Upper lobe of left lung (tissue), 6 donors: ENCODE measurements around the gene NT5DC1. TPM values are rescaled to one million over a fixed set of nuclear protein-coding genes. Genes with fewer than 3 reads are reported as not detected.
"Not testable (repeated sequence)": the region's sequence is repeated elsewhere in the genome, so short reads cannot be mapped to it uniquely, and the experiment has no call there.

ENCODE experiments used
- ATAC-seq, 2 donors: fragments of 200-7000 bp; cut with Tn5 transposase; one replicate each; pipeline ENCODE4 v1.9.1; 2022; ENCODE audit warnings: mild to moderate bottlenecking in 2 of 2, moderate library complexity in 2 of 2; ENCODE audit not compliant: low FRiP score in 2 of 2
- DNase-seq, 2 donors: peaks; one replicate each; pipeline ENCODE4 v3.0.0-alpha.2; 2019 to 2020
- H3K27ac ChIP-seq, 4 donors: fragments of 200-600 bp; sonication (generic); one replicate each; pipeline ENCODE4 v1.5.1; 2016 to 2019
- H3K27me3 ChIP-seq, 4 donors: fragments of 200-600 bp; sonication (generic); one replicate each; pipeline ENCODE4 v1.5.1; 2017 to 2019
- H3K36me3 ChIP-seq, 4 donors: fragments of 200-600 bp; sonication (generic); one replicate each; pipeline ENCODE4 v1.5.1; 2016 to 2019
- H3K4me1 ChIP-seq, 4 donors: fragments of 200-600 bp; sonication (generic); one replicate each; pipeline ENCODE4 v1.5.1; 2018 to 2019
- H3K4me3 ChIP-seq, 4 donors: fragments of 200-600 bp; sonication (generic); one replicate each; pipeline ENCODE4 v1.5.1; 2017 to 2019; ENCODE audit warnings: mild to moderate bottlenecking in 2 of 4, moderate library complexity in 1 of 4
- H3K9me3 ChIP-seq, 4 donors: fragments of 200-600 bp; sonication (generic); one replicate each; pipeline ENCODE4 v1.5.1; 2018 to 2019
- EP300 ChIP-seq, 4 donors: sonication (generic); formaldehyde crosslinking; IDR thresholded peaks; one replicate each; pipeline ENCODE4 v1.5.1; 2017; ENCODE audit warnings: antibody characterized with exemption in 4 of 4, control low read depth in 2 of 4
- POLR2A ChIP-seq, 4 donors: fragments of 450-650 bp; IDR thresholded peaks; one replicate each; pipeline ENCODE4 v1.5.1; 2016 to 2017; ENCODE audit warnings: antibody characterized with exemption in 4 of 4, mild to moderate bottlenecking in 2 of 4
- POLR2AphosphoS5 ChIP-seq, 2 donors: sonication (generic); formaldehyde crosslinking; IDR thresholded peaks; one replicate each; pipeline ENCODE4 v1.5.1; 2017; ENCODE audit warnings: antibody characterized with exemption in 2 of 2
- WGBS, 2 donors: methylation state at CpG; one replicate each; pipeline ENCODE4 v1.1.5; 2017 to 2018; 5-methylcytosine and 5-hydroxymethylcytosine counted together
- total RNA-seq, 6 donors: library from RNA; depleted of rRNA in 4 of 6; stranded (reverse); fragments of >200 nt in 4 of 6; gene quantifications; one replicate each; pipeline versions ENCODE4 v1.1.0 to v1.2.1, GENCODE V29; 2016 to 2021
- TF ChIP-seq, protein P1 (sequence below), 6 experiments: fragments of 450-650 bp in 4 of 6; fragments of 200-600 bp in 2 of 6; sonication (generic) in 2 of 6; IDR thresholded peaks; one replicate each; pipeline ENCODE4 v1.5.1; 2016 to 2019; ENCODE audit warnings: antibody characterized with exemption in 6 of 6
- donor health status: DM: no; HTN: no; CAD: no; lungs with moderate emphysema.
- donor health status: DM: no; HTN: yes; CAD: no; lungs with severe emphysema.

The NT5DC1 gene
- total RNA-seq, 6 donors from 2014 or later, result 5.4 to 55.6 (median 28.8) TPM

DNA sequence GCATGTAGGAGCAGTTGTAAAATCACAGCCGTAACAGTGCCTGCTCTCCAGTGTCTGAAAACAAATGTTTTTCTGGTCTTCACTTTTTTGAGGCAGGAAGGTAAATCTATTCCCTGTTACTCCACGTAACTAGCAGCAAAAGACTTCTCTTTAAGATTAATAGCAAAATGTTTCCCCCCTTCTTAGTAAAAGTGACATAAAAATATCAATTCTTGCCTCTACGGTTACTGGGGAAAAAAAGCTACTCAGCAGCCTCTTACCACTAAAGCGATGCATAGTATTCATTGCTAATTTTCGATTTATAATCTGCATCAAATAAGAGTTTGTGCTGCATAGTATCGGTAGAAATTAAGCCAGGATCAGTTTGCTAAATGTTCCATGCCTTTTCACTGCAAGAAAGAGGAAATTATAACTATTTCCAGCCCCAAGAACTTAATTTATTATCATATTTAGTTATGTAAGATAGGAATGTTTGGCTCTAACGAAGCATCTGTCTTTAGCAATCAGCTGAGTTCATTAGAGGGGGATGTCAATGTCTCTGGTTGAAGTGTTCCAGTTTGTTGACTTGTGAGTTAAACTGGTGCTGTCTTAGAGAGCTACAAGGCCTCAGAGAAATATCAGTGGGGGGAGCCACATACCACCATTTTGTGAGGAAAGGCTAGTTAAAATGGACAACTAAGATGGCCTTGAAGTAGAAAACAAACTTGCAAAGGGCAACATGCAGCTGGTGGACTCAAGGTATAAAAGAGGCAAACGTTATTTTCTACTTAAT lies 179.7 kb downstream of the NT5DC1 start:
- 14 to 17% methylated on average over 8 of the region's 8 CpGs for WGBS, 2 donors
- no peak for ATAC-seq
- Histone ChIP-seq H3K9me3 (no peaks in the 10 kb centered on the region), H3K4me3 (peak overlapping the region in 3 of 4 donors; percentile 77 to 92 (median 83)), H3K4me1 (peaks cover 42 to 46% (median 43%) of the 10 kb centered on the region in 4 donors), H3K27ac (peak overlapping the region; percentile 96 to 99 (median 99)), H3K36me3 (peaks cover 0 to 4% (median 0%) of the 10 kb centered on the region in 4 donors), H3K27me3 (no peaks in the 10 kb centered on the region)
- DNase-seq, result no peak
- TF ChIP-seq EP300 (IDR thresholded peaks at IDR 0.05) (no peak), POLR2AphosphoS5 (IDR thresholded peaks at IDR 0.05) (no peak), POLR2A (IDR thresholded peaks at IDR 0.05) (no peak)
- TF ChIP-seq, protein P1, sequence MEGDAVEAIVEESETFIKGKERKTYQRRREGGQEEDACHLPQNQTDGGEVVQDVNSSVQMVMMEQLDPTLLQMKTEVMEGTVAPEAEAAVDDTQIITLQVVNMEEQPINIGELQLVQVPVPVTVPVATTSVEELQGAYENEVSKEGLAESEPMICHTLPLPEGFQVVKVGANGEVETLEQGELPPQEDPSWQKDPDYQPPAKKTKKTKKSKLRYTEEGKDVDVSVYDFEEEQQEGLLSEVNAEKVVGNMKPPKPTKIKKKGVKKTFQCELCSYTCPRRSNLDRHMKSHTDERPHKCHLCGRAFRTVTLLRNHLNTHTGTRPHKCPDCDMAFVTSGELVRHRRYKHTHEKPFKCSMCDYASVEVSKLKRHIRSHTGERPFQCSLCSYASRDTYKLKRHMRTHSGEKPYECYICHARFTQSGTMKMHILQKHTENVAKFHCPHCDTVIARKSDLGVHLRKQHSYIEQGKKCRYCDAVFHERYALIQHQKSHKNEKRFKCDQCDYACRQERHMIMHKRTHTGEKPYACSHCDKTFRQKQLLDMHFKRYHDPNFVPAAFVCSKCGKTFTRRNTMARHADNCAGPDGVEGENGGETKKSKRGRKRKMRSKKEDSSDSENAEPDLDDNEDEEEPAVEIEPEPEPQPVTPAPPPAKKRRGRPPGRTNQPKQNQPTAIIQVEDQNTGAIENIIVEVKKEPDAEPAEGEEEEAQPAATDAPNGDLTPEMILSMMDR (IDR thresholded peaks at IDR 0.05), result no peak

DNA sequence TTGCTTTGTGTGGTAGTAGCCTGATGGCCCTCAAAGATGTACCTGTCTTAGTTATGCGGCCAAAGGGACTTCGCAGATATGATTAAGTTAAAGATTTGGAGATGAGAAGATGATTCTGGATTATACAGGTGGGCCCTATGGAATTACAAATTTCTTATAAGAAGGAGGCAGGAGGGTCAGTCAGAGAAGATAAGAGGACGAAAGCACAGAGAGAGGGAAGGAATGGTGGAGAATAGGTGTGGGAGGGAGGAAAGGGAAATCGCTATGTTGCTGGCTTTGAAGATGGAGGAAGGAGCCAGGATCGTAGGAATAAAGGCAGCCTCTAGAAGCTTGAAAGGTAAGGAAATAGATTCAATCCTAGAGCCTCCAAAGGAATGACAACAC lies 180.3 kb downstream of the NT5DC1 start:
- Histone ChIP-seq H3K36me3 (peaks cover 0 to 3% (median 0%) of the 10 kb centered on the region in 4 donors), H3K4me3 (peak overlapping the region in 3 of 4 donors; percentile 77 to 92 (median 83)), H3K27ac (peak overlapping the region in 2 of 4 donors; percentile 99), H3K9me3 (no peaks in the 10 kb centered on the region), H3K4me1 (peaks cover 36 to 41% (median 37%) of the 10 kb centered on the region in 4 donors), H3K27me3 (no peaks in the 10 kb centered on the region)
- WGBS, 2 donors, result 90 to 96% methylated on average over 5 of the region's 5 CpGs
- ATAC-seq (no peak), DNase-seq (no peak)
- TF ChIP-seq, protein P1 (IDR thresholded peaks at IDR 0.05), result no peak

DNA sequence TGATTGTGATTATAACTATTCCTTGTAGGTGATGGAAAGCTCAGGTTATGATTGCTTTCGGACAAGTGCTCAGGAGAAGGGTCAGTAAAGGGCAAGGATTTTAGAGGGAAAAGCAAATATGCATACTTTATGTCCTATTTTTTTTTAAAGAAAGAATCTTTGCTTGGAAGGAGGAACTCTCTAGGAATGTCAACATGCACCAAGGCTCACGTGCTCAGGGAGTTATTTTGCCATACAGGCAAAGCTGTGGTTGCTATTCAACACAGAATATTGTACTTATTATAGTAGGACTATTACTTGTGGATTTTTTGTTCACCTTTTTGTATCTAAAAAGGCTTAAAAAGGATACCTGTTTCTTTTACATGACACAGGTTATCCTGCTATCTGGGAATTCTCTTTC lies 182.0 kb downstream of the NT5DC1 start:
- Histone ChIP-seq H3K36me3 (no peaks in the 10 kb centered on the region), H3K27me3 (no peaks in the 10 kb centered on the region), H3K27ac (no peak overlapping the region), H3K4me3 (no peak overlapping the region), H3K4me1 (peaks cover 19 to 23% (median 20%) of the 10 kb centered on the region in 4 donors), H3K9me3 (no peaks in the 10 kb centered on the region)
- TF ChIP-seq EP300 (IDR thresholded peaks at IDR 0.05) (no peak), POLR2A (IDR thresholded peaks at IDR 0.05) (no peak), POLR2AphosphoS5 (IDR thresholded peaks at IDR 0.05) (no peak)
- TF ChIP-seq, protein P1 (IDR thresholded peaks at IDR 0.05), result no peak
- 66 to 70% methylated on average over 2 of the region's 2 CpGs for WGBS, 2 donors
- ATAC-seq, result no peak
- no peak for DNase-seq

DNA sequence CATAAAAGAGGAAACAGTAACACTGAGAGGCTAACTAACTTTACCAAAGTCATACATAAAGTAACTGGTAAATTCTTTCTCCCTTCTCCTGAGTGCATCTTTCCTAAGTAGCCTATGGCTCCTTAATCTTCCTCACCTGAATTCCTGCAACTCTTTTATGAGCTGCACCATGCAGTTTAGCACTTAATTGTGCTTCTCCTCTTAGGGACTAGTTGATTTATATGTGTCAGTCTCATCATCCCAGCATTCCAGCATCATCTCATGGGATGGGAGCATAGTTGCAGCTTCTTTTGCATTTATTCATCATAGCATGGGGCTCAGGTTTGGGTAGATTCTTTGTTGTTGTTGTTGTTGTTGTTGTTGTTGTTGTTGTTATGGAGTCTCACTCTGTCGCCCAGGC lies 182.5 kb downstream of the NT5DC1 start:
- DNase-seq (no peak), ATAC-seq (no peak)
- Histone ChIP-seq H3K27me3 (no peaks in the 10 kb centered on the region), H3K4me1 (peaks cover 14 to 18% (median 15%) of the 10 kb centered on the region in 4 donors), H3K36me3 (no peaks in the 10 kb centered on the region), H3K9me3 (no peaks in the 10 kb centered on the region), H3K4me3 (no peak overlapping the region), H3K27ac (no peak overlapping the region)
- 86 to 91% methylated on average over 1 of the region's 1 CpG for WGBS, 2 donors
- no peak for TF ChIP-seq POLR2AphosphoS5 (IDR thresholded peaks at IDR 0.05)
- TF ChIP-seq EP300 (IDR thresholded peaks at IDR 0.05), result no peak
- TF ChIP-seq POLR2A (IDR thresholded peaks at IDR 0.05), result no peak
- TF ChIP-seq, protein P1 (IDR thresholded peaks at IDR 0.05), result no peak

DNA sequence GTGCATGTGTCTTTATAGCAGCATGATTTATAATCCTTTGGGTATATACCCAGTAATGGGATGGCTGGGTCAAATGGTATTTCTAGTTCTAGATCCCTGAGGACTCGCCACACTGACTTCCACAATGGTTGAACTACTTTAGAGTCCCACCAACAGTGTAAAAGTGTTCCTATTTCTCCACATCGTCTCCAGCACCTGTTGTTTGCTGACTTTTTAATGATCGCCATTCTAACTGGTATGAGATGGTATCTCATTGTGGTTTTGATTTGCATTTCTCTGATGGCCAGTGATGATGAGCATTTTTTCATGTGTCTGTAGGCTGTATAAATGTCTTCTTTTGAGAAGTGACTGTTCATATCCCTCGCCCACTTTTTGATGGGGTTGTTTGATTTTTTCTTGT lies 184.3 kb downstream of the NT5DC1 start:
- H3K4me3 ChIP-seq, ATAC-seq, H3K36me3 ChIP-seq, H3K27ac ChIP-seq, H3K9me3 ChIP-seq, DNase-seq, H3K27me3 ChIP-seq: not testable (repeated sequence)
- 84 to 97% methylated on average over 4 of the region's 4 CpGs for WGBS, 2 donors
- peaks cover 7 to 11% (median 9%) of the 10 kb centered on the region in 4 donors for H3K4me1 ChIP-seq
